GM19193 (cell line): Measurements from ENCODE around the gene AGPAT3.

Experiments
- POLR2A ChIP-seq: IDR thresholded peaks from 4 replicates; pipeline ENCODE4 v1.6.1; 2011; ENCODE audit not compliant: insufficient read depth, insufficient read length; ENCODE audit errors: extremely low read depth

Gene AGPAT3

GRCh38 chr21:43864962-43865539, at the start of gene AGPAT3:
AGPAT3 (plus strand) TSS chr21:43865223; CDS start chr21:43959682, 94,459 bp downstream.
- no peak for TF ChIP-seq POLR2A

DNA sequence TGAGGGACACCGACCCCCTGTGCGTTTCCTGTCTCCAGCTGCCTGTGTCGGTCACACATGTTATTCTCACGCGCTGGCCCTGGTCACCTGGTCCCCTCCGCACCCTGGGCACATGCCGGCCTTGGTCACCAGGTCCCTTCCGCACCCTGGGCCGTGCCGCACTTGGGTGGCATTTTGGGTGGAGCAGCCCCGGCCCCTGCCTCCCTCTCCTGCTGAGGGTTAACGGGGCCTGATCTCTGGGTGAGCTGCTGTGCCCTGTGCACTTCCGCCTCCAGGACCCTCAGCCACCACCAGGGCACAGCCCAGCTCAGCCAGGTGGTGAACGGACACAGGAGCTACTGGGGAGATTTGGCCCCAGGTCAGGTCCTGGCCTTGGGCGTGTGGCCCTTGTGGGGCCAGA, 49.0 kb upstream of the AGPAT3 start:
- no peak for TF ChIP-seq POLR2A

GRCh38 chr21:43816611-43817071, 48.4 kb upstream of the AGPAT3 start:
- TF ChIP-seq POLR2A: no peak

- no peak for TF ChIP-seq POLR2A
Measured at GRCh38 chr21:43817157-43818086, 47.6 kb upstream of the AGPAT3 start.

GRCh38 chr21:43818685-43819084, 46.3 kb upstream of the AGPAT3 start:
- no peak for TF ChIP-seq POLR2A

DNA sequence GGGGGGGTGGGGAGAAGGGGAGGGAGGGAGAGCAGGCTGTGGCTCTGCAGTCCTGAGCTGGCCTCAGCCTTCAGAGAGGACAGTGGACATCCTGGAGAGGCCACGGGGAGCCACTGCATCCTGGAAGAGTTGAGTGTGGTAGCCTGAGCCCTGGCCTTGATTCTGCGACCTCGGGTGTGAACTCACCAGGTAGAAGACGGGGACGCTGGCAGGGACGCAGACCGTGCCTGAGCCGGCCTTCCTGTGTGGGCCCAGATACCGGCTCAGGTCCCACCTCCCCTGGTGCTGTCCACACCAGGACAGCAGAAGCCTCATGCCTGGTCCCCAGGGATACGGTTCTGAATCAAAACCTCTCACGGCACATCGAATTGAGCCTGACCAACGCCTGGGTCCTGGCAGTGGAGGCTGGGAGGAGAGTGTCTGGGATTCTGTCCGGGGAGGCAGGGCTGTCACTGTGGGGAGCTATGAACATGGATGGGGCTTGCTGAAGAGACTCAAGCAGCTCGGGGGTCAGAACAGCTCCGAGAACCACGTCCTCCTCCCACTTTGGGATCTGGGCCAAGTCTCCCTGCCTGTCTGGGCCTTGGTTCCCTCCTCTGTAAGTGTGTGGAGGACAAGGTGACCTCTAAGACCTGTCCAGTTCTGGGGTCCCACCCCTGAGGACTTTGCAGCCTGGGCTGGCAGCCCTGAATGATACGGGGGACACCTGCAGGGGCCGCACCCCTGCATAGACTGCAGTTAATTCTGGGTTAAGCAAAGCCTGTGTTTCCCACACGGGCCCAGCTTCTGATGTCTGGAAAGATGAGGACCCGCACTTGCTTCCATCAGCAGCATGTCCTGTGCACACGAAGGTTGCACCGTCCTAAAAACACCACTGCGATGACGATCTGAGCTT, 45.3 kb upstream of the AGPAT3 start:
- no peak for TF ChIP-seq POLR2A

GRCh38 chr21:43820466-43820865, 44.6 kb upstream of the AGPAT3 start:
- TF ChIP-seq POLR2A: no peak

GRCh38 chr21:43824333-43825241, 40.4 kb upstream of the AGPAT3 start:
- no peak for TF ChIP-seq POLR2A

DNA sequence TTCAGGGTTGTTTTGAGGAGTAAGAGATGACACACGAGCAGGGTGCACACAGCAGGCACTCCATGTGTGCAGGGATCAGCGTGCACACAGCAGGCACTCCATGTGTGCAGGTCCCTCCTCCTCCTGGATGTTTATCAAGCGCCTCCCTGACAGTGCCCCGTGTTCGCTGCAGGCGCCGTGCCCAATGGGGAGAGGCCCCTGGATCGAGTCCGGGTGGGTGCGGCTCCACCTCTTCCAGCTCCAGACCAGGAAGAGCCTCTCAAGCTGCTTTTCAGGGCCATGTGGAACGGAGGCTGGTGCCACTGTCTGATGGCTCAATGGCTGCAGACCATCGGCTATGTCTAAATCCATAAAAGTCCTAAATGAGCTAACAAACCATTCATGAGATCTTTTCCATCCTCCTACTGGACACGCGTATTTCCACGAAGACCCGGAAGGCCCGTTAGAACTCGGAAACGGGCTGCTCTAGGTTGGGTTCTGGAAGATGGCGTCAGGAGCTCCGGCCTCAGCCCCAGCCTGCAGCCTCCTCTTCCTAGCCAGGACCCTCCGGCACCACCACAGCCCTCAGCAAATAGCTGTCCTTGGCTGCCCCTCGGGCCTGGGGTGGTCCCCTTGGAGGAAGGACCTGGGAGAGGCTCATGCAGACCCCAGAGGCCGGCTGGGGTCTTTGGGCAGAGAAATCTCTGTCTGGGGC, 39.6 kb upstream of the AGPAT3 start:
- no peak for TF ChIP-seq POLR2A

GRCh38 chr21:43825936-43826622, 38.9 kb upstream of the AGPAT3 start:
- TF ChIP-seq POLR2A: no peak

GRCh38 chr21:43826623-43826974, 38.4 kb upstream of the AGPAT3 start:
- no peak for TF ChIP-seq POLR2A

DNA sequence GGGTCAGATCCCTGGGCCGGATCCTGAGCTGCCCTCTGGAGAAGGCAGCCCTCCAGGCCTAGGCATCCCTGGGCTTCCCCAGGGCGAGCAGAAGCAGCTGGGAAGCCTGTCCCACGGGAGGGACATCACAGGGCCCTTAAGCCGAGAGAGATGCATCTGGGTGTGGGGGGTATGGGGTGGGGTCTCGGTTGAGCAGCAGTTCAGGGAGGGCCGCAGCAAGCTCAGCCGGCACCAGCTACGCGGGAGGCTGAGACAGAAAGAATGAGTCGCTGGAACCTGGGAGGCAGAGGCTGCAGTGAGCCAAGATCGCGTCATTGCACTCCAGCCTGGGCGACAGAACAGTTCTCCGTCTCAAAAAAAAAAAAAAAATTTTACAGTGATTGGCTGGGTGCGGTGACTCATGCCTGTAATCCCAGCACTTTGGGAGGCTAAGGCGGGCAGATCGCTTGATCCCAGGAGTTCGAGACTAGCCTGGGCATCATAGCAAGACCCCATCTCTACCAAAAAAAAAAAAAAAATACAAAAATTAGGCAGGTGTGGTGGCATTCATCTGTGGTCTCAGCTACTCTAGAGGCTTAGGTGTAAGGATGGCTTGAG, 37.9 kb upstream of the AGPAT3 start:
- TF ChIP-seq POLR2A: no peak

DNA sequence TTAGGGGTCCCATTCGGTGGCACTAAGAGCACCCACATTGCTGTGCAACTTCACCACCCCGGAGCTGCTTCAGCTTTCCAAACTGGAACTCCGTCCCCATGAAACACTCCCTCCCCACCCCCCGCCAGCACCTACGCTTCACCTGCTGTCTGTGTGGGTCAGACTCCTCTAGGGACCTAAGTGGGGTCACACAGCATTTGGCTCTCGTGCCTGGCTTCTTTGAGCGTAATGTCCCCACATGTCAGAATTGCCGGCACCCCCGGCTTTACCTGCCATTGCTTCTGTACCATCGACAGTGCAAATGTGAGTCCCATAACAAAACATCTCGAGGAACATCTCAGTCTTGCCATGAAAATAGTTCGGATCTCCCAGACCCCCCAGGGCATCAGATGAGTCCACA, 35.9 kb upstream of the AGPAT3 start:
- TF ChIP-seq POLR2A: no peak
